Activated CD8-positive, alpha-beta memory T cell treated with anti-CD3 and anti-CD28 coated beads, Interleukin-2, amount 50 U/mL, for 24 hours (primary cell): Measurements from ENCODE around the gene KLK15.

Experiments used
- DNase-seq: peaks from one replicate; pipeline ENCODE4 v3.0.0-alpha.2; 2020; ENCODE audit errors: extremely low read depth

The KLK15 gene

DNA sequence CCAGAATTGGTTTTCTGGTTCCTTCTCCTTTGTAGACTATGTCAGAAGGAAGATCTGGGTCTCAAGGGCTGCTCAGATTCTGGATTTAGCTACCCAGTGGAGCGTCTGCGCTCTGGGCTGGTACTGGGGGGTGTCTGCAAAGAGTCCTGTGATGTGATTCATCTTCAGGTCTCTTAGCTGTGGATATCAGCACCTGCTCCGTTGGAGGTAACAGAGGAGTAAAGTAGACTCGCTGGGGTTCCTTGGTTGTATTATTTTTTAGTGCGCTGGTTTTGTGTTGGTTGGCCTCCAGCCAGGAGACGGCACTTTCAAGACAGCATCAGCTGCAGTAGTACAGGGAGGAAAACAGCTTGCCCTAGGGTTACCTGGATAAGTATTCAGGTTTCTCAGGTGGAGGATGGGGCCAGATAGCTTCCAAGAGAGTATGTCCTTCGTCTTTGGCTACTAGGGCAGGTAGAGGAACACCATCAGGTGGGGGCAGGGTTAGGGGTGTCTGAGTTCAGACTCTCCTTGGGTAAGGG, 10.4 kb upstream of the KLK15 start:
- no peak for DNase-seq

DNA sequence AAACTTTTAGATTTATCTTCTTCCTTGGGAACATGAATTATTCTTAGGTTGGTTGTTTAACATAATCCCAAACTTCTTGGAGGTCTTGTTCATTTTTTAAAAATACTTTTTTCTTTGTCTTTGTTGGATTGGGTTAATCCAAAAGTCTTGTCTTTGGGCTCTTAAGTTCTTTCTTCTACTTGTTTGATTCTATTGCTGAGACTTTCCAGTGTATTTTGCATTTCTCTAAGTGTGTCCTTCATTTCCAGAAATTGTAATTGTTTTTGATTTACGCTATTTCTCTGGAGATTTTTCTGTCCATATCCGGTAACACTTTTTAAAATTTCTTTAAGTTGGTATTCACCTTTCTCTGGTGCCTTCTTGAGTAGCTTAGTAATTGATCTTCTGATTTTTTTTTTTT, 9.8 kb upstream of the KLK15 start:
- DNase-seq: no peak

DNA sequence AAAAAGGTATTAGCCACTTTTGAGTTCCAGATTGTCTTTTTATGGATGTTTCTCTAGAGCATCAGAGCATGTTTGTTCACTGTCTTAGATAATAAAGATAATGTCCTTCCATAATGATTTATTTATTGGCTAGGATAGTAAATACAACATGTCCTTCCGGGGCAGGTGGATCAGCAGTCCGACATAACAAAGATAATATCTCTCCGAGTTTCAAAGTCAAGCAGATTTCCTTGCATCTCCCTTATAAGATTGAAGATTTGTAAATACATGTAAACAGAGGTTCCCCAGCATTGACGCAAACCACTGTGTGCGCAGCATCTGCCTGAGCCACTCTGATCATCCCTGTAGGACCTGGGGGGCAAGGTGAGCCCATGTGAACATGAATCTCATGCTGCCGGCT, 8.8 kb upstream of the KLK15 start:
- no peak for DNase-seq

DNA sequence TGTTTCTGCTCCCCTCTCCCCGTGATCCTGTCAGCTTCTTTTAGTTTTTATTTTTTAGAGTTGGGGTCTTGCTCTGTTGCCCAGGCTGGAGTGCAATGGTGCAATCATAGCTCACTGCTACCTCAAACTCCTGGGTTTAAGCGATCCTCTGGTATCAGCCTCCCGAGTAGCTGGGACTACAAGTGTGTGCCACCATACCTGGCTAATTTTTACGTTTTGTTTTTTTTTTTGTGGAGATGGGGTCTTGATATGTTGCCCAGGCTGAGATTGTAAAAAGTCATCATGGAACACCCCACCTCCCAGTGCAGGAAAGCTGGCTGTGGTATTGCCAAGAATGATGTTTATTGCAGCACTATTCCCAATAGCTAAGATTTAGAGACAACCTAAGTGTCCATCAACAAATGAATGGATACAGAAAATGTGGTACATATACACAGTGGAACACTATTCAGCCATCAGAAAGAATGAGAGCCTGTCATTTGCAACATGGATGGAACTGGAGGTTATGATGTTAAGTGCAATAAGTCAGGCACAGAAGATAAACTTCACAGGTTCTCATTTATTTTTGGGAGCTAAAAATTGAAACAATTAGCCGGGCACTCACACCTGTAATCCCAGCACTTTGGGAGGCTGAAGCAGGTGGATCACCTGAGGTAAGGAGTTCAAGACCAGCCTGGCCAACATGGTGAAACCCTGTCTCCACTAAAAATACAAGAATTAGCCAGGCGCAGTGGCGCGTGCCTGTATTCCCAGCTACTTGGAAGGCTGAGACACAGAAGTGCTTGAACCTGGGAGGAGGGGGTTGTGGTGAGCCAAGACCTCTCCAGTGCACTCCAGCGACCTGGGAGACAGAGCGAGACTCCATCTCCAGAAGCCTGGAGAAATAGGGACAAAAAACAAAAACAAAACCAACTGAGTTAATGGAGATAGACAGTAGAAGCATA, 6.6 kb upstream of the KLK15 start:
- no peak for DNase-seq

- DNase-seq: no peak
Measured at GRCh38 chr19:50838239-50838638, 4.9 kb upstream of the KLK15 start.

DNA sequence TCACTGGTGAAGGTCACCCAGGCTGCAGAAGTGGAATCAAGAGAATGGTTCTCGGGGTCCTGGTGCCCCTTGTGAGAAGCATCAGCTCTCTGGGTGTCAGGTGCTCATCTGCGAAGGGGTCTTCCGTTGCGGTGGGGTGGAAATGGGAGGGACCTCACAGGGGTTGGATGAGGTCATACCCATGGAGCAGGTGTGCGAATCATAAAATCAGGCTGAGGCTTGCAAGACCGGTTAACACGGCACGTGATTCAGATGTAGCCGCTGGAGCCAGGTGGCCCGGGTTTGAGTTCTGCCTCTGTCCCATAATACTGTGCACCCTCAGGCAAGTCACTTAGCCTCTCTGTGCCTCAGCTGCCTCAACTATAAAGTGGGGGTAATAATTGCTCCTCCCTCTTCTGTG, 3.9 kb upstream of the KLK15 start:
- DNase-seq: no peak

DNA sequence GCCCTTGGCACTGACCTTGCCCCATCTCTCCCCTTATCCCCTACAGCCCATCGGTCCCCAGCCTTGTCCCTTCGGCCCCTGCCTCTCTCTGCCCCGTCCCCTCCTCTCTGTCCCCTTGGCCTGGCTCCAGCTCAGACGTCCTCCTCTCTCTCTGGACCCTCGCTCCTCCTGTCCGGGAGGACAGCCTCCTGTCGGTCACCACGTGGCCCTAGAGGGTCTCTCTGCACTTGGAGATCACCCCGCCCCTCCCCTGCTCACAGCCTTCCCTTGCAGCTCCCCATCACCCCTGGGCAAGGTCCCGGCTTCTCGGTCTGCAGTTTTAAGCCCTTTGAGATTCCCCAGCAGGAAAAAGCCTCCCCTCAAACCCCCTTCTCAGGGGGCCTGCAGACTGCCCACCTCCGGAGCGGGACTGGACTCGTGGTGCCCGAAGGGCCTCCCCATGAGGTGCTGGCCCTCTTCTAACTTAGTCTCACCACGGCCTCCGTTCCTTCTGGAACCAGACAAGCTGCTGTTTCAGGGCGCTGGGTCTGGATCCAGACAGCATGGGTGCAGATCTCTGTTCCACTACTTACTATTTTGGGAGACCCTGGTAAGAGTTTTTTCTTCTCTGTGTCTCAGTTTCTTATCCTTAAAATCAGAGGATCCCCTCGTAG, 3.3 kb upstream of the KLK15 start:
- DNase-seq: no peak

GRCh38 chr19:50835785-50836542, 2.6 kb upstream of the KLK15 start:
- DNase-seq: peak; percentile 26

DNA sequence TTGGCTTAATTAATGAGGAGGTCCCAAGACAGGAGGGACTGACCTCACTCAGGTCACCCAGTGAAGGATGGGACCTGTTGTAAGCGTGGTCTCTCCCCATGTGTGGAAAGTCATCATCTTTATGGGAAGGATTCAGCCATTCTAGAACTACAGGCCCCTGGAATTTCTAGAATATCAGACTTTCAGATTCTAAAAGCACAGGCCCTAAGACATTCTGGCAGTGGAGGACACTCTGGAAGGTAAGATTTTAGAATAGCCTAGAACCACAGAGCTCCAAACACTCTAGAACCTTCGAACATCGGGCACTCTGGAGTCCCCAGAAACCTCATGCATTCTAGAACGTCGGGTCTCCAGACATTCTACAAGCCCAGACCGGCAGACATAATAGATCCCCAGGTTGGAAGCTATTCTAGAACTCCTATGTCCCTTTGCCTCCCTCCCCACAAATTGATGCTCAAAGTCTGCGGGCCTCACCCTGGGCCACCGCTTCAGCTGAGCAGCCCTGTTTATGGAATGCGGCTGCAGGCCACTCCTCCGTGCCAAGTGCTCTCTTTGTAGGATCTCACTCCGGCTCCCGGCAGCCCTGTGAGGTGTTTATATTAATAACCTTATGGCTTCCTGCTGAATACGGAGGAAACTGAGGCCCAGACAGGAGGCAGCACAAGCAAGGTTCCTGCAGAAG, 1.9 kb upstream of the KLK15 start:
- DNase-seq: no peak

- DNase-seq: no peak
Measured at GRCh38 chr19:50833802-50834167, 411 bp upstream of the KLK15 start.

GRCh38 chr19:50832666-50833065, 708 bp downstream of the KLK15 start:
- DNase-seq: no peak

GRCh38 chr19:50831026-50831396, 2.4 kb downstream of the KLK15 start:
- DNase-seq: no peak

GRCh38 chr19:50830266-50831025, 2.9 kb downstream of the KLK15 start:
- DNase-seq: no peak

GRCh38 chr19:50829801-50830200, 3.6 kb downstream of the KLK15 start:
- no peak for DNase-seq

GRCh38 chr19:50827476-50827875, 5.9 kb downstream of the KLK15 start:
- DNase-seq: no peak

- DNase-seq: no peak
Measured at GRCh38 chr19:50826492-50827240, 6.7 kb downstream of the KLK15 start.

DNA sequence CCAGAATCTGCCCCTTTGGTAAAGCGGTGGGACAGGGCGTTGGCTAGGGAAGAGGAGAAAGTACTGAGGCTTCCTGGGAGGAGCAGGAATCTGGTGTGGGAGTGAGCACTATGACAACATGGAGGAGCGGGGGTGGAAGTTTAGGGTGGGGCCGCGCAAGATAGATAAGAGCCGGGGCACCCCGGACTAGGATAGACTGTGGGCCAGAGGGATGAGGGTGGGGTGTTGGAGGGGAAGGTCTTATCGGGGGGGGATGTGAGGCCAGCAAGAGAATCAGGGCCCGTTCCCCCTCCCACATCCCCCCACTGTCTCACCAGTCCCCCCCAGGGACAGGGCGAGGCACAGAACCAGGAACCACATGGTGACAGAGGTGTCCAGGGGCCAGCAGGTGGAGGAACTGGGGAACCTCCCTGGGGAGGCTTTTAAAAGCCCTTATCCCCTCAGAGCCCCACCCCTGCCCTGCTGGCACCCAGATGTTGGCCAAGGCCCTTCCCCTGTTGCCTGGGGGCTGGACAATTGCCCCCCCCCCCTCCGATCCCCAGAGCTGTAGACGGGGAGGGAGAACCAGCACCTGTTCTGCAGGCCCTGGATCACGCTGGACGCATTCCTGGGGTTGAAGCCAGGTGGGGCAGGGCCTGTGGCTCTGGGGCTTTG, 9.9 kb downstream of the KLK15 start, which contains the start of gene KLK1:
Gene KLK1 (minus strand): TSS at position 399 of the 654 bp plus-strand sequence. CDS start 39 bp downstream, at position 360.
- no peak for DNase-seq

- no peak for DNase-seq
Measured at GRCh38 chr19:50822661-50823208, 10.6 kb downstream of the KLK15 start.

GRCh38 chr19:50821622-50822021, 11.8 kb downstream of the KLK15 start:
- DNase-seq: no peak
